Neural cell (in vitro differentiated cells): ENCODE measurements around the gene SLC35E3. TPM values are rescaled to one million over a fixed set of nuclear protein-coding genes. Genes with fewer than 3 reads are reported as not detected.

Source experiments
- H2AFZ ChIP-seq: fragments of 200-600, 300-800 bp; sonication (generic), shearing (Covaris generic); 2 replicates; pipeline ENCODE4 v1.6.0; 2014; ENCODE audit warnings: low read depth, mild to moderate bottlenecking, antibody characterized with exemption, low read length, moderate library complexity
- H3F3A ChIP-seq: fragments of 200-600 bp; shearing (Covaris generic); 2 replicates; pipeline ENCODE4 v1.6.1; 2016; ENCODE audit warnings: mild to moderate bottlenecking, moderate library complexity, mixed read lengths, antibody characterized with exemption, low read length; ENCODE audit not compliant: insufficient read depth, poor library complexity, severe bottlenecking
- H3K27ac ChIP-seq: fragments of 200-600, 300-800 bp; sonication (generic), shearing (Covaris generic); 2 replicates; pipeline ENCODE4 v1.5.1; 2014; ENCODE audit warnings: mild to moderate bottlenecking, low read length, moderate library complexity
- H3K27me3 ChIP-seq: fragments of 300-800, 200-600 bp; sonication (generic), shearing (Covaris generic); 2 replicates; pipeline ENCODE4 v1.6.0; 2014; ENCODE audit warnings: mild to moderate bottlenecking, low read depth, low read length, moderate library complexity; ENCODE audit not compliant: insufficient read depth
- H3K36me3 ChIP-seq: fragments of 300-800, 200-600 bp; sonication (generic), shearing (Covaris generic); 2 replicates; pipeline ENCODE4 v1.5.1; 2014; ENCODE audit warnings: mild to moderate bottlenecking, antibody characterized with exemption, low read length, moderate library complexity; ENCODE audit not compliant: insufficient read depth
- H3K4me2 ChIP-seq: fragments of 300-800, 200-600 bp; sonication (generic), shearing (Covaris generic); 2 replicates; pipeline ENCODE4 v1.6.0; 2014; ENCODE audit warnings: mild to moderate bottlenecking, low read length
- H3K4me3 ChIP-seq: fragments of 300-800, 200-600 bp; sonication (generic), shearing (Covaris generic); 2 replicates; pipeline ENCODE4 v1.5.1; 2014; ENCODE audit warnings: mild to moderate bottlenecking, low read length, moderate library complexity
- H3K79me2 ChIP-seq: fragments of 200-600 bp; shearing (Covaris generic); replicated peaks from 2 replicates; pipeline ENCODE4 v1.6.0; 2014; ENCODE audit warnings: mild to moderate bottlenecking, low read length, moderate library complexity; ENCODE audit not compliant: insufficient read depth
- H3K9ac ChIP-seq: fragments of 300-800, 200-600 bp; sonication (generic), shearing (Covaris generic); 2 replicates; pipeline ENCODE4 v1.6.1; 2016; ENCODE audit warnings: mild to moderate bottlenecking, low read length, mixed read lengths
- H3K9me2 ChIP-seq: fragments of 200-600 bp; shearing (Covaris generic); 2 replicates; pipeline ENCODE4 v1.6.1; 2016; ENCODE audit warnings: mild to moderate bottlenecking, low read length, mixed read lengths; ENCODE audit not compliant: insufficient read depth
- H3K9me3 ChIP-seq: fragments of 200-600, 300-800 bp; sonication (generic), shearing (Covaris generic); 2 replicates; pipeline ENCODE4 v1.6.1; 2016; ENCODE audit warnings: mild to moderate bottlenecking, mixed run types, low read length, moderate library complexity, mixed read lengths
- H4K20me1 ChIP-seq: fragments of 200-600 bp; shearing (Covaris generic); 2 replicates; pipeline ENCODE4 v1.6.1; 2016; ENCODE audit warnings: mild to moderate bottlenecking, mixed run types; ENCODE audit not compliant: insufficient read depth
- EP300 ChIP-seq: fragments of 450-650 bp; conservative IDR thresholded peaks from 2 replicates; pipeline ENCODE4 v1.6.1; 2014; ENCODE audit warnings: antibody characterized with exemption, mild to moderate bottlenecking, moderate library complexity; ENCODE audit not compliant: poor library complexity, severe bottlenecking
- EZH2 ChIP-seq: fragments of 200-600, 300-800 bp; shearing (Covaris generic), sonication (generic); IDR thresholded peaks from 2 replicates; pipeline ENCODE4 v1.6.1; 2014; ENCODE audit warnings: antibody characterized with exemption, low read length, borderline replicate concordance, mild to moderate bottlenecking; ENCODE audit not compliant: insufficient read depth, poor library complexity, severe bottlenecking
- MXI1 ChIP-seq: fragments of 450-650 bp; conservative IDR thresholded peaks from 2 replicates; pipeline ENCODE4 v1.6.1; 2014; ENCODE audit warnings: antibody characterized with exemption, mild to moderate bottlenecking; ENCODE audit not compliant: poor library complexity, severe bottlenecking
- POLR2AphosphoS5 ChIP-seq: IDR thresholded peaks from 2 replicates; pipeline ENCODE4 v1.6.1; 2012
- RAD21 ChIP-seq: fragments of 450-650 bp; conservative IDR thresholded peaks from 2 replicates; pipeline ENCODE4 v1.6.1; 2014; ENCODE audit warnings: antibody characterized with exemption, mild to moderate bottlenecking, moderate library complexity
- SMC3 ChIP-seq: fragments of 450-650 bp; conservative IDR thresholded peaks from 2 replicates; pipeline ENCODE4 v1.6.1; 2014; ENCODE audit warnings: antibody characterized with exemption, mild to moderate bottlenecking, moderate library complexity; ENCODE audit not compliant: poor library complexity
- TAF1 ChIP-seq: IDR thresholded peaks from 2 replicates; pipeline ENCODE4 v1.6.1; 2012; ENCODE audit warnings: low read depth
- polyA plus RNA-seq: library from polyadenylated mRNA; depleted of rRNA; stranded (reverse); fragments of >200 nt; gene quantifications from 2 replicates; pipeline ENCODE4 v1.2.3, GENCODE V29; 2014
- TF ChIP-seq, protein P1 (sequence below): IDR thresholded peaks from 2 replicates; pipeline ENCODE4 v1.6.1; 2012; ENCODE audit warnings: borderline replicate concordance
- TF ChIP-seq, protein P2 (sequence below): fragments of 450-650 bp; IDR thresholded peaks from 2 replicates; pipeline ENCODE4 v1.5.1; 2014; ENCODE audit warnings: antibody characterized with exemption, mild to moderate bottlenecking, moderate library complexity; ENCODE audit not compliant: poor library complexity, severe bottlenecking

Gene SLC35E3
- polyA plus RNA-seq, 1 donor from 2014 or later: 10.5 TPM

DNA sequence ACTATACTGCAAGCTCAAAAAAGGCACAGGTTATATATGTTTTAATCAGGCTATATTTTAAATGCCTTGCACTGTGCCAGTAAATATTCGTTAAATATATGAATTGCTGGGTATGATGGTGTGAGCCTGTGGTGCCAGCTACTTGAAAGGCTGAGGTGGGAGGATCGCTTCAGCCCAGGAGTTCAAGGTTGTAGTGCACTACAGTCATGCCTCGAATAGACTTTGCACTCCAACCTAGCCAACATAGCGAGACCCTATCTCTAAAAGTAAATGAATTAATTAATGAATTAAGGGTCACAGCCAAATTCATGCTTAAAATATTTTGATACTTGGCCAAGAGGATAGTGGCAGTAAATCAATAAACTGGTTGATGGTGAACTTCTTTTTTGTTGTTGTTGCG, 39.8 kb downstream of the SLC35E3 start:
- Histone ChIP-seq H3K9ac (no peak overlapping the region), H3F3A (no peaks in the 10 kb centered on the region), H3K27ac (no peak overlapping the region), H3K4me3 (no peak overlapping the region), H3K4me2 (no peak overlapping the region), H2AFZ (no peak overlapping the region), H3K27me3 (no peaks in the 10 kb centered on the region), H3K9me2 (no peaks in the 10 kb centered on the region), H4K20me1 (no peaks in the 10 kb centered on the region), H3K36me3 (no peaks in the 10 kb centered on the region), H3K79me2 (no peaks in the 10 kb centered on the region), H3K9me3 (no peaks in the 10 kb centered on the region)
- TF ChIP-seq, protein P1, sequence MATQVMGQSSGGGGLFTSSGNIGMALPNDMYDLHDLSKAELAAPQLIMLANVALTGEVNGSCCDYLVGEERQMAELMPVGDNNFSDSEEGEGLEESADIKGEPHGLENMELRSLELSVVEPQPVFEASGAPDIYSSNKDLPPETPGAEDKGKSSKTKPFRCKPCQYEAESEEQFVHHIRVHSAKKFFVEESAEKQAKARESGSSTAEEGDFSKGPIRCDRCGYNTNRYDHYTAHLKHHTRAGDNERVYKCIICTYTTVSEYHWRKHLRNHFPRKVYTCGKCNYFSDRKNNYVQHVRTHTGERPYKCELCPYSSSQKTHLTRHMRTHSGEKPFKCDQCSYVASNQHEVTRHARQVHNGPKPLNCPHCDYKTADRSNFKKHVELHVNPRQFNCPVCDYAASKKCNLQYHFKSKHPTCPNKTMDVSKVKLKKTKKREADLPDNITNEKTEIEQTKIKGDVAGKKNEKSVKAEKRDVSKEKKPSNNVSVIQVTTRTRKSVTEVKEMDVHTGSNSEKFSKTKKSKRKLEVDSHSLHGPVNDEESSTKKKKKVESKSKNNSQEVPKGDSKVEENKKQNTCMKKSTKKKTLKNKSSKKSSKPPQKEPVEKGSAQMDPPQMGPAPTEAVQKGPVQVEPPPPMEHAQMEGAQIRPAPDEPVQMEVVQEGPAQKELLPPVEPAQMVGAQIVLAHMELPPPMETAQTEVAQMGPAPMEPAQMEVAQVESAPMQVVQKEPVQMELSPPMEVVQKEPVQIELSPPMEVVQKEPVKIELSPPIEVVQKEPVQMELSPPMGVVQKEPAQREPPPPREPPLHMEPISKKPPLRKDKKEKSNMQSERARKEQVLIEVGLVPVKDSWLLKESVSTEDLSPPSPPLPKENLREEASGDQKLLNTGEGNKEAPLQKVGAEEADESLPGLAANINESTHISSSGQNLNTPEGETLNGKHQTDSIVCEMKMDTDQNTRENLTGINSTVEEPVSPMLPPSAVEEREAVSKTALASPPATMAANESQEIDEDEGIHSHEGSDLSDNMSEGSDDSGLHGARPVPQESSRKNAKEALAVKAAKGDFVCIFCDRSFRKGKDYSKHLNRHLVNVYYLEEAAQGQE: no peak
- TF ChIP-seq EZH2 (no peak), SMC3 (no peak), POLR2AphosphoS5 (no peak), RAD21 (no peak), MXI1 (no peak), TAF1 (no peak), EP300 (no peak)
- TF ChIP-seq, protein P2, sequence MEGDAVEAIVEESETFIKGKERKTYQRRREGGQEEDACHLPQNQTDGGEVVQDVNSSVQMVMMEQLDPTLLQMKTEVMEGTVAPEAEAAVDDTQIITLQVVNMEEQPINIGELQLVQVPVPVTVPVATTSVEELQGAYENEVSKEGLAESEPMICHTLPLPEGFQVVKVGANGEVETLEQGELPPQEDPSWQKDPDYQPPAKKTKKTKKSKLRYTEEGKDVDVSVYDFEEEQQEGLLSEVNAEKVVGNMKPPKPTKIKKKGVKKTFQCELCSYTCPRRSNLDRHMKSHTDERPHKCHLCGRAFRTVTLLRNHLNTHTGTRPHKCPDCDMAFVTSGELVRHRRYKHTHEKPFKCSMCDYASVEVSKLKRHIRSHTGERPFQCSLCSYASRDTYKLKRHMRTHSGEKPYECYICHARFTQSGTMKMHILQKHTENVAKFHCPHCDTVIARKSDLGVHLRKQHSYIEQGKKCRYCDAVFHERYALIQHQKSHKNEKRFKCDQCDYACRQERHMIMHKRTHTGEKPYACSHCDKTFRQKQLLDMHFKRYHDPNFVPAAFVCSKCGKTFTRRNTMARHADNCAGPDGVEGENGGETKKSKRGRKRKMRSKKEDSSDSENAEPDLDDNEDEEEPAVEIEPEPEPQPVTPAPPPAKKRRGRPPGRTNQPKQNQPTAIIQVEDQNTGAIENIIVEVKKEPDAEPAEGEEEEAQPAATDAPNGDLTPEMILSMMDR: no peak

DNA sequence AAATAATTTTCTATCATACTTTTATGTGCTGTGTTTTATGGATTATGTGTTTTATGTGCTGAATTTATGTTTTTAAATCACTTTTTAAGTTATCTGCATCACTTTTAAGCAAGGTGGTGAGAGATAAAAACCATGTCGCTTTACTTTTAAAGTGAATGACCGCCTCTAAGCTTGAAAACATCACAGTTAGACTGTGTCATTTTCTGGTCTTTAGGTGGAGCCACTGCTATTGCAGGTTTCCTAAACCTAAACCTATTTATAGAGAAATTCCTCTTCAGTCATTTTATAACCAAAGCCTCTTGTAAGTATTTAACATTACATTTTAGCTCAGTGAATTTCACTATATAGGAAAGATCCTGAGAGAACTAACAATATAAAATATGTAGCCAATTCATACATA, 41.0 kb downstream of the SLC35E3 start:
- H3F3A ChIP-seq: no peaks in the 10 kb centered on the region
- H3K4me3 ChIP-seq: no peak overlapping the region
- H3K27ac ChIP-seq: no peak overlapping the region
- no peaks in the 10 kb centered on the region for H3K27me3 ChIP-seq
- no peaks in the 10 kb centered on the region for H3K9me3 ChIP-seq
- H3K79me2 ChIP-seq: no peaks in the 10 kb centered on the region
- TF ChIP-seq, protein P2: no peak
- no peak for TF ChIP-seq POLR2AphosphoS5
- no peak for TF ChIP-seq RAD21
- TF ChIP-seq EZH2: no peak
- no peak for TF ChIP-seq EP300
- no peaks in the 10 kb centered on the region for H3K36me3 ChIP-seq
- no peaks in the 10 kb centered on the region for H4K20me1 ChIP-seq
- no peak overlapping the region for H3K4me2 ChIP-seq
- no peaks in the 10 kb centered on the region for H3K9me2 ChIP-seq
- no peak overlapping the region for H2AFZ ChIP-seq
- H3K9ac ChIP-seq: no peak overlapping the region
